HCT116 (cell line): Measurements from ENCODE around the gene SNX25. TPM values are rescaled to one million over a fixed set of nuclear protein-coding genes. Genes with fewer than 3 reads are reported as not detected.

ENCODE experiments used
- ATAC-seq: fragments of 200-7000 bp; cut with Tn5 transposase; 2 replicates; pipeline ENCODE4 v1.9.1; 2020; ENCODE audit warnings: mild to moderate bottlenecking, moderate library complexity
- BruUV-seq: library from RNA; stranded (reverse); fragments of 400-500 nt; replicated peaks from 2 replicates; lab custom pipeline; 2021; lab: Mats Ljungman, UMichigan
- CTCF ChIA-PET: fragments of 300-600 bp; sonication (Branson Sonifier 250); formaldehyde crosslinking; loops from one replicate; lab custom pipeline; 2021; ENCODE audit warnings: antibody characterized with exemption; lab: Charles Lee
- POLR2A ChIA-PET: fragments of 300-600, 350-600 bp; sonication (Branson Sonifier 250); formaldehyde crosslinking; loops from one replicate; lab custom pipeline; 2021; ENCODE audit warnings: antibody characterized with exemption; lab: Charles Lee
- RAD21 ChIA-PET, 2 experiments: fragments of 300-600 bp; sonication (Branson Sonifier 250); formaldehyde crosslinking; loops; one replicate each; lab custom pipeline; 2023; ENCODE audit warnings: low total read pairs in 2 of 2; ENCODE audit not compliant: uncharacterized antibody in 2 of 2, unreplicated experiment in 2 of 2, low non-redundant PET in 1 of 2; lab: Charles Lee
- DNase-seq: peaks from one replicate; pipeline ENCODE4 v3.0.0-alpha.2; 2010; ENCODE audit warnings: low read depth, low spot score
- H2AFZ ChIP-seq: fragments of 200-600 bp; shearing (Covaris generic), sonication (generic); 2 replicates; pipeline ENCODE4 v1.6.1; 2017; ENCODE audit warnings: low read depth, mixed run types, mixed read lengths, antibody characterized with exemption, low read length; ENCODE audit not compliant: poor library complexity, severe bottlenecking
- H3K27ac ChIP-seq: 2 replicates; pipeline ENCODE4 v1.5.1; 2012; ENCODE audit warnings: low read depth, low read length
- H3K27me3 ChIP-seq: fragments of 200-600 bp; sonication (generic); 2 replicates; pipeline ENCODE4 v1.6.1; 2016; ENCODE audit warnings: mixed run types, low read length, mixed read lengths; ENCODE audit not compliant: insufficient read depth
- H3K36me3 ChIP-seq, 2 experiments: fragments of 200-500 bp in 1 of 2; fragments of 200-600 bp in 1 of 2; sonication (Bioruptor generic) in 1 of 2; sonication (generic) in 1 of 2; 2 replicates each; pipeline versions ENCODE4 v1.5.1 to v1.6.1; 2014 to 2016; ENCODE audit warnings: low read length in 2 of 2, inconsistent platforms in 1 of 2, mixed read lengths in 1 of 2, mixed run types in 1 of 2; ENCODE audit not compliant: insufficient read depth in 2 of 2, control insufficient read depth in 1 of 2
- H3K4me1 ChIP-seq, 2 experiments: fragments of 200-600 bp in 1 of 2; sonication (generic) in 1 of 2; 2 replicates each; pipeline versions ENCODE4 v1.5.1 to v1.6.1; 2012 to 2017; ENCODE audit warnings: low read length in 2 of 2, inconsistent platforms in 1 of 2, mild to moderate bottlenecking in 1 of 2, mixed read lengths in 1 of 2, mixed run types in 1 of 2, moderate library complexity in 1 of 2; ENCODE audit not compliant: insufficient read depth in 2 of 2, control insufficient read depth in 1 of 2
- H3K4me2 ChIP-seq: fragments of 200-600 bp; sonication (generic); 2 replicates; pipeline ENCODE4 v1.6.1; 2017; ENCODE audit warnings: mixed run types, low read length, mixed read lengths
- H3K4me3 ChIP-seq, 2 experiments: fragments of 200-600 bp in 1 of 2; sonication (generic) in 1 of 2; replicated peaks in 1 of 2; 2 replicates each; pipeline ENCODE4 v1.5.1; 2011 to 2016; ENCODE audit warnings: low read length in 2 of 2, control low read depth in 1 of 2, low read depth in 1 of 2, mild to moderate bottlenecking in 1 of 2, mixed read lengths in 1 of 2, mixed run types in 1 of 2
- H3K79me2 ChIP-seq: fragments of 200-600 bp; sonication (generic); 2 replicates; pipeline ENCODE4 v1.6.1; 2017; ENCODE audit warnings: mild to moderate bottlenecking, mixed run types, low read length, moderate library complexity, mixed read lengths; ENCODE audit not compliant: insufficient read depth
- H3K9ac ChIP-seq: fragments of 200-600 bp; sonication (generic); 2 replicates; pipeline ENCODE4 v1.6.1; 2016; ENCODE audit warnings: low read length, mixed read lengths
- H3K9me2 ChIP-seq: fragments of 200-600 bp; sonication (generic), shearing (Covaris generic); 2 replicates; pipeline ENCODE4 v1.6.1; 2017; ENCODE audit warnings: mixed run types, mild to moderate bottlenecking, moderate library complexity; ENCODE audit not compliant: insufficient read depth
- H3K9me3 ChIP-seq, 2 experiments: fragments of 200-500 bp in 1 of 2; fragments of 200-600 bp in 1 of 2; sonication (Bioruptor generic) in 1 of 2; sonication (generic) in 1 of 2; 2 replicates each; pipeline ENCODE4 v1.6.1; 2014 to 2017; ENCODE audit warnings: low read length in 2 of 2, mixed read lengths in 2 of 2, inconsistent platforms in 1 of 2, low read depth in 1 of 2, mild to moderate bottlenecking in 1 of 2, mixed run types in 1 of 2, moderate library complexity in 1 of 2; ENCODE audit not compliant: control insufficient read depth in 1 of 2, insufficient read depth in 1 of 2
- H4K20me1 ChIP-seq: fragments of 200-600 bp; sonication (generic), shearing (Covaris generic); 2 replicates; pipeline ENCODE4 v1.6.1; 2017; ENCODE audit warnings: mixed run types, mild to moderate bottlenecking, moderate library complexity; ENCODE audit not compliant: insufficient read depth
- CEBPB ChIP-seq: IDR thresholded peaks from 2 replicates; pipeline ENCODE4 v1.6.1; 2012; ENCODE audit warnings: low read depth
- EZH2phosphoT487 ChIP-seq: fragments of 200-600 bp; IDR thresholded peaks from 2 replicates; pipeline ENCODE4 v1.6.1; 2018; ENCODE audit warnings: antibody characterized with exemption, borderline replicate concordance
- FOSL1 ChIP-seq: IDR thresholded peaks from 2 replicates; pipeline ENCODE4 v1.6.1; 2012; ENCODE audit warnings: low read depth
- POLR2A ChIP-seq: IDR thresholded peaks from 2 replicates; pipeline ENCODE4 v1.7.0; 2011; ENCODE audit warnings: borderline replicate concordance; ENCODE audit not compliant: insufficient read depth, insufficient read length; ENCODE audit errors: extremely low read depth
- RAD21 ChIP-seq: IDR thresholded peaks from 2 replicates; pipeline ENCODE4 v1.6.1; 2012; ENCODE audit warnings: low read depth, mild to moderate bottlenecking
- SIN3A ChIP-seq: IDR thresholded peaks from 2 replicates; pipeline ENCODE4 v1.6.1; 2012; ENCODE audit warnings: low read depth
- SRF ChIP-seq: IDR thresholded peaks from 2 replicates; pipeline ENCODE4 v1.6.1; 2012; ENCODE audit warnings: low read depth
- TCF7L2 ChIP-seq: IDR thresholded peaks from 2 replicates; pipeline ENCODE4 v1.7.0; 2011; ENCODE audit warnings: borderline replicate concordance, inconsistent platforms; ENCODE audit not compliant: insufficient read depth, insufficient read length; ENCODE audit errors: extremely low read depth
- ZFX ChIP-seq: fragments of 450-650 bp; IDR thresholded peaks from 2 replicates; pipeline ENCODE4 v1.6.1; 2017
- ZNF274 ChIP-seq: fragments of 200-500 bp; sonication (Bioruptor generic); IDR thresholded peaks from 2 replicates; pipeline ENCODE4 v1.6.1; 2014; ENCODE audit warnings: mild to moderate bottlenecking, low read depth, low read length, inconsistent platforms
- intact Hi-C: fragments of 100-400 bp; cut with micrococcal nuclease; formaldehyde crosslinking; loops from 2 replicates; pipeline ENCODE4 v1.10.0; 2022
- total RNA-seq: library from RNA; stranded (reverse); gene quantifications from one replicate; pipeline ENCODE4 v1.2.1, GENCODE V29; 2021; ENCODE audit not compliant: unreplicated experiment
- TF ChIP-seq, protein P1 (sequence below): IDR thresholded peaks from 2 replicates; pipeline ENCODE4 v1.6.1; 2012; ENCODE audit warnings: low read depth
- TF ChIP-seq, protein P2 (sequence below): IDR thresholded peaks from 2 replicates; pipeline ENCODE4 v1.6.1; 2011; ENCODE audit warnings: mild to moderate bottlenecking, low read length, moderate library complexity; ENCODE audit not compliant: insufficient replicate concordance; ENCODE audit errors: extremely low read depth
- TF ChIP-seq, protein P3 (sequence below): IDR thresholded peaks from 2 replicates; pipeline ENCODE4 v1.6.1; 2012
- TF ChIP-seq, protein P4 (sequence below): IDR thresholded peaks from 2 replicates; pipeline ENCODE4 v1.6.1; 2012

SNX25 gene
- total RNA-seq, 1 experiment from 2014 or later: 20.9 TPM

DNA sequence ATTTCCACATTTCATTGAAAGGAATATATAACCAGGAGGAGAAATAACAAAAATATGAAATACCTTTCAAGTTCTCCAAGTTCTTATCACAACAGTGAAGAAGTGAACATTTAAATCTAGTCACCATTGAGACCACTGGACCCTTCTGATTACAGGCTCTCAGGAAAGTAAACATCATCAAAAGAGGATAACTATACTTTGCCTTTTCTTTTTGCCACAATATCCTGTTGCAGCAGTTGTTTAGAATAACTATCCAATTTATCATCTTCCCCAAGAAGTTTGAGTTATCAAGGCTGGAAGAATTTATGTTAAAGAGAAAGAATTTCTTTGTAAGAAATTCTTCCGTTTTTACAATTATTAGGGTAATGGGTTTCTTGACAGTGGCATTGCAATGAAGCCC, 182.8 kb downstream of the SNX25 start (continued):
- TF ChIP-seq, protein P1, sequence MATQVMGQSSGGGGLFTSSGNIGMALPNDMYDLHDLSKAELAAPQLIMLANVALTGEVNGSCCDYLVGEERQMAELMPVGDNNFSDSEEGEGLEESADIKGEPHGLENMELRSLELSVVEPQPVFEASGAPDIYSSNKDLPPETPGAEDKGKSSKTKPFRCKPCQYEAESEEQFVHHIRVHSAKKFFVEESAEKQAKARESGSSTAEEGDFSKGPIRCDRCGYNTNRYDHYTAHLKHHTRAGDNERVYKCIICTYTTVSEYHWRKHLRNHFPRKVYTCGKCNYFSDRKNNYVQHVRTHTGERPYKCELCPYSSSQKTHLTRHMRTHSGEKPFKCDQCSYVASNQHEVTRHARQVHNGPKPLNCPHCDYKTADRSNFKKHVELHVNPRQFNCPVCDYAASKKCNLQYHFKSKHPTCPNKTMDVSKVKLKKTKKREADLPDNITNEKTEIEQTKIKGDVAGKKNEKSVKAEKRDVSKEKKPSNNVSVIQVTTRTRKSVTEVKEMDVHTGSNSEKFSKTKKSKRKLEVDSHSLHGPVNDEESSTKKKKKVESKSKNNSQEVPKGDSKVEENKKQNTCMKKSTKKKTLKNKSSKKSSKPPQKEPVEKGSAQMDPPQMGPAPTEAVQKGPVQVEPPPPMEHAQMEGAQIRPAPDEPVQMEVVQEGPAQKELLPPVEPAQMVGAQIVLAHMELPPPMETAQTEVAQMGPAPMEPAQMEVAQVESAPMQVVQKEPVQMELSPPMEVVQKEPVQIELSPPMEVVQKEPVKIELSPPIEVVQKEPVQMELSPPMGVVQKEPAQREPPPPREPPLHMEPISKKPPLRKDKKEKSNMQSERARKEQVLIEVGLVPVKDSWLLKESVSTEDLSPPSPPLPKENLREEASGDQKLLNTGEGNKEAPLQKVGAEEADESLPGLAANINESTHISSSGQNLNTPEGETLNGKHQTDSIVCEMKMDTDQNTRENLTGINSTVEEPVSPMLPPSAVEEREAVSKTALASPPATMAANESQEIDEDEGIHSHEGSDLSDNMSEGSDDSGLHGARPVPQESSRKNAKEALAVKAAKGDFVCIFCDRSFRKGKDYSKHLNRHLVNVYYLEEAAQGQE: no peak
- TF ChIP-seq TCF7L2: no peak
- TF ChIP-seq CEBPB: no peak
- TF ChIP-seq, protein P2, sequence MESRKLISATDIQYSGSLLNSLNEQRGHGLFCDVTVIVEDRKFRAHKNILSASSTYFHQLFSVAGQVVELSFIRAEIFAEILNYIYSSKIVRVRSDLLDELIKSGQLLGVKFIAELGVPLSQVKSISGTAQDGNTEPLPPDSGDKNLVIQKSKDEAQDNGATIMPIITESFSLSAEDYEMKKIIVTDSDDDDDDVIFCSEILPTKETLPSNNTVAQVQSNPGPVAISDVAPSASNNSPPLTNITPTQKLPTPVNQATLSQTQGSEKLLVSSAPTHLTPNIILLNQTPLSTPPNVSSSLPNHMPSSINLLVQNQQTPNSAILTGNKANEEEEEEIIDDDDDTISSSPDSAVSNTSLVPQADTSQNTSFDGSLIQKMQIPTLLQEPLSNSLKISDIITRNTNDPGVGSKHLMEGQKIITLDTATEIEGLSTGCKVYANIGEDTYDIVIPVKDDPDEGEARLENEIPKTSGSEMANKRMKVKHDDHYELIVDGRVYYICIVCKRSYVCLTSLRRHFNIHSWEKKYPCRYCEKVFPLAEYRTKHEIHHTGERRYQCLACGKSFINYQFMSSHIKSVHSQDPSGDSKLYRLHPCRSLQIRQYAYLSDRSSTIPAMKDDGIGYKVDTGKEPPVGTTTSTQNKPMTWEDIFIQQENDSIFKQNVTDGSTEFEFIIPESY: no peak
- TF ChIP-seq ZFX: no peak
- no peak for TF ChIP-seq ZNF274

DNA sequence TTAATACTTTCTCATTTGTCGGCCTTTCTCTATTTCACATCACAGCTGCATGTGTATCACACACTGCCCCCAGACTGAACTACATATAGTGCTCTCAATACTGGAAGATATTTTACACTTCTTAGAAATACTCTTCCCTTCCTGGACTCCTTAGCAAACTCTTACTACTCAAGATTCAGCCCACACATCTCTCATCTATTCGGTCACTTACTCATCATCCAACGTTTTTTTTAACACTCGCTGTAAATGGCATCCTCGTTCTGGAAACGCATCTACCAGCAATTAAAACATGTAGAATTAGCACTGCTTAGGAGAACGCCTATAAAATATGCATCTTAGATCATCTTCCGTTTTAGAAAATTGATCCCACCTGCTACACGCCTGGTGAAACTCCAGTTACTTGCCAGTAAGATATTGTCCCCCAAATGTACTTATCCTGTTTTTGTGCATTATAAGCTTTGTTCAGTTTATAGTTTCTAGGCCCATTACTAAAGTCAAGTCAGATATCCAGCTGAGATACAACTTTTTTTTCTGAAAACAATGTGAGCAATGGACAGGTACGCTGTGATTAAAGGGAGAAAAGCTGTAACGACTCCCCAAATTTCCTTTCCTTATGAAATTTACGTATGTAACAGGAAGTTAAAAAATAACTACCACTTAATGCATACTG, 185.3 kb downstream of the SNX25 start:
- Histone ChIP-seq H4K20me1 (no peaks in the 10 kb centered on the region), H3K27ac (no peak overlapping the region), H3K27me3 (no peaks in the 10 kb centered on the region), H3K4me1 (peaks cover 11 to 29% of the 10 kb centered on the region in 2 experiments), H3K36me3 (peaks cover 5% of the 10 kb centered on the region in 2 experiments; a peak in 2 of 4 replicates), H3K9ac (peak overlapping the region; percentile 75), H3K9me3 (no peaks in the 10 kb centered on the region), H3K79me2 (no peaks in the 10 kb centered on the region), H3K9me2 (no peaks in the 10 kb centered on the region), H3K4me2 (peak overlapping the region; percentile 86), H2AFZ (no peak overlapping the region), H3K4me3 (peak overlapping the region; percentile 57 to 61; a peak in 3 of 4 replicates)
- DNase-seq (no peak), ATAC-seq (no peak)
- RAD21 ChIA-PET: no interaction called here
- POLR2A ChIA-PET: interaction anchor here (1.4 kb wide), 1 partner anchor 10 kb away, joined by 3 read pairs; no protein-coding TSS in a partner anchor
- BruUV-seq: TSS peak; percentile 58
- CTCF ChIA-PET: no interaction called here
- intact Hi-C loops: loop anchor here (5.0 kb wide), 1 partner anchor 192 kb away; the partner anchor contains the start of gene CFAP97
- TF ChIP-seq, protein P3, sequence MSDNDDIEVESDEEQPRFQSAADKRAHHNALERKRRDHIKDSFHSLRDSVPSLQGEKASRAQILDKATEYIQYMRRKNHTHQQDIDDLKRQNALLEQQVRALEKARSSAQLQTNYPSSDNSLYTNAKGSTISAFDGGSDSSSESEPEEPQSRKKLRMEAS: no peak
- TF ChIP-seq POLR2A: no peak
- no peak for TF ChIP-seq ZNF274
- TF ChIP-seq TCF7L2: no peak
- TF ChIP-seq FOSL1: no peak
- no peak for TF ChIP-seq SIN3A
- TF ChIP-seq, protein P1: no peak
- TF ChIP-seq EZH2phosphoT487: no peak
- no peak for TF ChIP-seq RAD21
- TF ChIP-seq, protein P4, sequence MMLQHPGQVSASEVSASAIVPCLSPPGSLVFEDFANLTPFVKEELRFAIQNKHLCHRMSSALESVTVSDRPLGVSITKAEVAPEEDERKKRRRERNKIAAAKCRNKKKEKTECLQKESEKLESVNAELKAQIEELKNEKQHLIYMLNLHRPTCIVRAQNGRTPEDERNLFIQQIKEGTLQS: no peak
- TF ChIP-seq SRF: no peak
